CMK (cell line): ENCODE data around the gene DPH6.
A peak's percentile ranks its signal among the peaks of the same experiment; 100 is the strongest.
"Not testable (repeated sequence)": the region's sequence is repeated elsewhere in the genome, so short reads cannot be mapped to it uniquely, and the experiment has no call there.

Experiments
- DNase-seq: peaks from one replicate; pipeline ENCODE4 v3.0.0-alpha.2; 2010; ENCODE audit warnings: low read depth

Gene DPH6, protein sequence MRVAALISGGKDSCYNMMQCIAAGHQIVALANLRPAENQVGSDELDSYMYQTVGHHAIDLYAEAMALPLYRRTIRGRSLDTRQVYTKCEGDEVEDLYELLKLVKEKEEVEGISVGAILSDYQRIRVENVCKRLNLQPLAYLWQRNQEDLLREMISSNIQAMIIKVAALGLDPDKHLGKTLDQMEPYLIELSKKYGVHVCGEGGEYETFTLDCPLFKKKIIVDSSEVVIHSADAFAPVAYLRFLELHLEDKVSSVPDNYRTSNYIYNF

DNA sequence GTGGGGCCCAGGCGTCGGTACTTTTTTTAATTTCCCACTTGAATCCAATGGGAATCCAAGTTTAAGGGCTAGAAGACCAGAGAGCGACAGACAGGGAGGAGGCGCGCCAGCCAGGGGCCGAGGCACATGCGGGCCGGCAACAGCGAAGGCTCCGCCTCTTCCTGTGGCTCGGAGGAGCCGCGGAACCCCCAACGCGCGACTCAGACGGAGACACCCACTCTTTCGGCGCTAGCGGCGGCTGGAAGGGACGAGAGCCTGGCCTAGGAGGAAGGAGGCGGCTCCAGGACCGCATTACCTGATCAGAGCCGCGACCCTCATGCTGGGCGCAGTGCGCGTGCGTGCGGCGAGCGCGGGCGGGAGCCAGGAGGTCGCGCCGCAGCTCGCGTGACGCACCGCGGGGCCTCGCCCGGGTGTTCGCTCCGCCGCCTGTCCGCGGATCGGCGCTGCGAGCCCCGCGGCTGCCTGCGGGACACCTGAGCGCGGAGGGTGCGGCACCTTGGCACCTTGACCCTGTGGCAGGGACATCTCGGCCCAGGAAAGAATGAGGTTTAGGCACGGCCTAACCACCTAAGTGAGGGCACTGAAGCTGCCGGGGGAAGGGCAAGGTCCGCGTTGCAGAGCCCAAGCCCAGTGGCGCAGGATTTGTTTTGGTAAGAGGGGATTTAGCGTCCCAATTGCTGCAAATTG is at the start of gene DPH6:
Gene DPH6 (minus strand): TSS at position 342 of the 687 bp plus-strand sequence. CDS start 24 bp downstream, at position 318.
- DNase-seq, result peak; percentile 66

DNA sequence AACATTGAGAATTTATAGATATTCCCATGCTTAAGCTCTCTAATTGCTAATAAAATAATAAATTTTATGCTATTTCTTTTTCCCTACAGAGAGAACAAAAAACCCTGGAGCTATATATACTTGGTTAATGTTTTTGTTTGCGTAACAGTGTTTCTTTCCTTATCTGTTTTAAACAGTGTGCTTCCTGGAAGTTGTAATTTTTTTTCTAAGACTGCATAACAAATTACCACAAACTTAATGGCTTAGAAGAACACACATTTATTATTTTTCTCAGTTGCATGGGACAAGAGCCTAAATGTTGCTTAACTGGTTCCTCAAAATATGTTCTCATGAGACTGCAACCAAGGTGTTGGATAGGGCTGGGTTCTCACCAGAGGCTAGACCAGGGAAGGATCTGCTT is 49.7 kb upstream of the DPH6 start:
- DNase-seq, result no peak

- not testable (repeated sequence) for DNase-seq
Observed at GRCh38 chr15:35591987-35592386, 46.0 kb upstream of the DPH6 start.

- no peak for DNase-seq
Observed at GRCh38 chr15:35583863-35584528, 38.0 kb upstream of the DPH6 start.

- no peak for DNase-seq
Observed at GRCh38 chr15:35580606-35581005, 34.6 kb upstream of the DPH6 start.

DNA sequence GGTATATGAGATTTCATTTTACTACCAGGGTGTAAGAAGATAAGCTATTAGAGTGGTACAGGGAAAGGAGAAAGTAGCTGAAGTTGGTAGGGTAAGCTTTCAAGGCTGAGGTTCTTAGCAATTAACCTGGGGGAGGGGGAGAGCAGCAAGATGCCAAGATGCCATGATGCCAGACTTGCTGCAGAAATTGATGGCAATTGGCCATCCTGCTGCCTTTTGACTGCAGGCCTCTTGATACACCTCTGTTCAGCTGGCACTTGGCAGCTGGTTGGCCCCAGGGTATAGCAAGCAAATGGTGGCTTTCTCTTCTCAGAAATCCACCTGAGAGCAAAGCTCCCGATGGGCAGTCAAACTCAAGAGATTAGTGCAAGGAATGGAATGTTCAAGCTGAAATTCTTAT is 21.4 kb upstream of the DPH6 start:
- no peak for DNase-seq

GRCh38 chr15:35566991-35567390 is 21.0 kb upstream of the DPH6 start:
- no peak for DNase-seq

DNA sequence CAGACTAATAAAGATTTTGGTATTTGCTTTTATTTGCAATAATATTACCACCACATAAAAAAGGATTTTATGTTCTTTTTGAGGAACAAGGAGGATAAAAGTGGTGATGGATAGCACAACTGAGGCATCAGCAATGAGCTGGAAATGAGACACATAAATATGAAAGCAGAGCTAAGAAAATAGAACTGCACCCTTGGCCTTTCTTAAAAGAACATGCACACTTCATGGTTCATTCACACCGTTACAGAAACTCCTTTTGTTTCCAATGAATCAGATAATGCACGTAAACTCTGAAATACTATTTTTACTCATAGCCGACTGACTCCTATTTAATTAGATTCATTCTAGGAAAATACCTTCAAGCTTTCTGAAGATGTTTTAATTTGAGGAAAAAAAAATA is 19.9 kb upstream of the DPH6 start:
- no peak for DNase-seq

GRCh38 chr15:35562641-35563040 is 16.7 kb upstream of the DPH6 start:
- no peak for DNase-seq

DNA sequence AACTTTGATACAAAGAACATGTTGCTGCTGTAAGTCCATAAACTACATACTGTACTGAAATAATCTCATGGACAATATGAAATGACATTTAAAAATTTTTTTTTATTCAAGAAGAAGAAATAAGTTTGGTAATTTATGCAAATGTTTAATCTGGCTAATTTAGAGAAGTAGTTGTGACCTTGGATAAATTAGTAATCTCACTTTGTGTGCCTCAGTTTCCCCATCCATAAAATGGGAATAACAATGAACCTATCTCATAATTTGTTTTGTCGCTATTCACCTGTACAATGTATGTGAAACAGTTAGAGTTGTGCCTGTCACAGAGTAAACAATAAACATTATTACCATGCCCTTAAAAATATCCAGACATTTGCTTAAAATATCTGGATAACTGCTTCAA is 15.3 kb upstream of the DPH6 start:
- DNase-seq, result no peak

DNA sequence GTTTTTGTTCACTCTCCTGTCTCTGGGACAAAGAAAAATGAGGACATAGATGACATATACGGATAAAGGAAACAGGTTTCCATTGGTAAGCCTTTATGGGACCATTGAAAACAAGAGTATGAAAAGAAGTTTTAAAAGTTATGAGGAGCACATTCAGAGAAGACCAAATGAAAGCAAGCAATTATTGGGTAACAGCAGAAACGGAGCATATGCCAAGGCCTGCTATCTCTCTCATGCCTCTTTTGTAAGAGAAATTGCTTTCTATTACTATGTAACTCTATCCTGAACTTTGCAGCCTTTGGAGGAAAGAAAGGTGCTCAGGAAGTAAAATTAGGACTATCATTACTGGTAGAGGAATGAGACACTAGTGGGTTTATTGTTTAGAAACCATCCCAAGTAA is 14.9 kb upstream of the DPH6 start:
- no peak for DNase-seq

DNA sequence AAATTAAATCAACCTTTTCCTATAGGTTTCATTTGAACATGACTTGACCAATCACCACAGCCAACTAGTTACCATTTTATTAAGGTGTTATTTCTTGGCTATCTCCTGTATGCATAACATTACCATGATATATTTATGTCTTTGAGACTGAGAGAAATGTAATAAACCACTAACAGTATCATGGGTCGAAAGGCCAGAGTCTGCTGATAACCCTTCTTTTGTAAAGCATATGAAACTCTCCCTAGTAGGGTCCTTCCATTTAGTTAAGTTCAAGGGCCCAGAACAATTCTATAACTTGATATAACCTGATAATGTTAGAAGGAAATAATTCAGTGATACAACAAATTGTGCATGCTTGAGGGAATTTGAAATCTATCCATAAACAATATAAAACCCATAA is 14.3 kb upstream of the DPH6 start:
- no peak for DNase-seq

- DNase-seq, result no peak
Observed at GRCh38 chr15:35559683-35560082, 13.7 kb upstream of the DPH6 start.

- no peak for DNase-seq
Observed at GRCh38 chr15:35557544-35557943, 11.6 kb upstream of the DPH6 start.

GRCh38 chr15:35557012-35557411 is 11.0 kb upstream of the DPH6 start:
- DNase-seq, result no peak

DNA sequence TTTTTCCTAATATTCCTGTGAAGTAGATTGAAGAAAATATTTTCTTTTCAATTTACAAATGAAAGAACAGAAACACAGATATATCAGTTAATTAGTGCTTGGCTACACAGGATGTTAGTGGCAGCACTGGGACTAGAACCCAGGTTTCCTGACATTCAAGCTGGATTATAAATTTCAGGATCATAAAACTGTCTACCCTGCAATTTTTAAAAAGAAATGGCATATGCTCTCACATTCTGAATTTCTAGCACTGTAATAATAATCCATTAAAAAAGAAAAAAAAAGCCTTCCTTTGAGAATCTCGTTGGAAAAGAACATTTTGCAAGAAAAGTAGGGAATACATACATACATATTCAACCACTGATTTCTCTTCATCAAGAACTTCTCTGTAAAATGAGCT is 9.3 kb upstream of the DPH6 start:
- no peak for DNase-seq

DNA sequence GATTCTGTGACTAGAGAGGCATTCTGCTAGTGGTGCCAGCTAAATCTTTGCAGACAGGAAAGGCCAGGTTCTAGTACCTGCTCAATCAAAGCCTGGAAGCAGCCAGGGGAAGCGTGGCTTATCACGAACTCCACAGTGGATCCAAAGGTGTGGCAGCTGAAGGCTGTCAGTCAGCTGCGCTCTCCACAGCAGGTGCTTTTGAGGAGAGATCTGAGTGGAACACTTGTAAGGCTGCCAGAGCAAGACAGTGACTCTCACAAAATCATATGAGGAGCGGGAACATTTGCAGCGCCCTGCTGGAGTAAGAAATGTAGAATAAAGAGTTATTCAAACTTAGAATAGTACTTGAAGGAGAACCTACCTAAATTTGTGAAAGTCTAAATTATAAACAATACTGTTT is 5.0 kb upstream of the DPH6 start:
- DNase-seq, result no peak

- no peak for DNase-seq
Observed at GRCh38 chr15:35549567-35549966, 3.6 kb upstream of the DPH6 start.

DNA sequence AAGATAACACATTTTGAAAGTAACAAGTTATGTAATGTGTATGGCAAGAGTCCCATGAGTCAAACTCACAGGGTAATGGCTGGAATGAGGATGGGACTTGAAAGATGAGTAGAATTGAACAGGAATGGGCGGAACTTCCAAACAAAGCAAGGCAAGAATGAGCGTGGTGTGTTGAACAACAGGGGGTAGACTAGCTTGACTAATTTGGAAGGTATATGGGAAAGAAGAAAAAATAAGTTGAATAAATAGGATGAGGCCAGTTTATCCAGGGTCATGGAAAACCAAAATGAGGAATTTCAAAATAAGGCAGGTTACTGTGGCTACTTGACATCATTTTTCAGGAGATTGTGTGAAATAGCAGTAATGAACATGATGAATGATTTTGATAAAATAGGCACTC is 2.5 kb upstream of the DPH6 start:
- DNase-seq, result no peak

GRCh38 chr15:35547775-35548364 is 1.9 kb upstream of the DPH6 start:
- DNase-seq, result no peak

- DNase-seq, result peak; percentile 20
Observed at GRCh38 chr15:35546511-35547381, 781 bp upstream of the DPH6 start.

- peak; percentile 38 for DNase-seq
Observed at GRCh38 chr15:35545316-35545823, 595 bp downstream of the DPH6 start.
